K562 (cell line): Measurements from ENCODE around the gene PTGER3. TPM values are rescaled to one million over a fixed set of nuclear protein-coding genes. Genes with fewer than 3 reads are reported as not detected.

Experiments used
- ARID2 ChIP-seq: fragments of 450-650 bp; IDR thresholded peaks from 2 replicates; pipeline ENCODE4 v1.6.1; 2017; ENCODE audit warnings: antibody characterized with exemption, mild to moderate bottlenecking
- ATF1 ChIP-seq, 2 experiments: fragments of 450-650 bp in 1 of 2; IDR thresholded peaks; 2 replicates each; pipeline ENCODE4 v1.6.1; 2016; ENCODE audit warnings: missing compliant biosample characterization in 1 of 2, missing genetic modification characterization in 1 of 2
- CSDE1 ChIP-seq, 2 experiments: fragments of 450-650 bp; IDR thresholded peaks; 2 replicates each; pipeline ENCODE4 v1.6.1; 2016; ENCODE audit warnings: mild to moderate bottlenecking in 1 of 2
- ESRRB ChIP-seq: fragments of 250-450 bp; sonication (Bioruptor Pico); IDR thresholded peaks from 2 replicates; pipeline ENCODE4 v1.5.0; 2020; ENCODE audit warnings: mild to moderate bottlenecking, moderate library complexity, borderline replicate concordance
- FOXM1 ChIP-seq, 2 experiments: fragments of 450-650 bp in 1 of 2; sonication (generic) in 1 of 2; formaldehyde crosslinking in 1 of 2; IDR thresholded peaks; 2 replicates each; pipeline versions ENCODE4 v1.6.1 to v1.9.0; 2017 to 2022; ENCODE audit warnings: low read depth in 2 of 2, mild to moderate bottlenecking in 2 of 2, missing genetic modification reagents in 1 of 2, moderate library complexity in 1 of 2
- GABPB2 ChIP-seq: fragments of 250-450 bp; sonication (Bioruptor Pico); conservative IDR thresholded peaks from 2 replicates; pipeline ENCODE4 v1.5.1; 2021; ENCODE audit warnings: mild to moderate bottlenecking
- HDGF ChIP-seq: fragments of 450-650 bp; IDR thresholded peaks from 2 replicates; pipeline ENCODE4 v1.6.1; 2016
- JUNB ChIP-seq: fragments of 450-650 bp; formaldehyde crosslinking; conservative IDR thresholded peaks from 2 replicates; pipeline ENCODE4 v1.4.0; 2020; ENCODE audit warnings: mild to moderate bottlenecking
- NELFE ChIP-seq: IDR thresholded peaks from 2 replicates; pipeline ENCODE4 v1.6.1; 2011; ENCODE audit warnings: mild to moderate bottlenecking; ENCODE audit not compliant: insufficient read depth, insufficient read length
- NFIC ChIP-seq: fragments of 450-650 bp; IDR thresholded peaks from 2 replicates; pipeline ENCODE4 v1.6.1; 2017; ENCODE audit warnings: mild to moderate bottlenecking, inconsistent platforms
- SIN3B ChIP-seq: fragments of 450-650 bp; IDR thresholded peaks from 2 replicates; pipeline ENCODE4 v1.6.1; 2017; ENCODE audit warnings: low read depth, mild to moderate bottlenecking, moderate library complexity
- SIX5 ChIP-seq, 2 experiments: IDR thresholded peaks; 2 replicates each; pipeline ENCODE4 v1.6.1; 2011; ENCODE audit warnings: low read length in 2 of 2, borderline replicate concordance in 1 of 2, low read depth in 1 of 2, mild to moderate bottlenecking in 1 of 2, moderate library complexity in 1 of 2; ENCODE audit not compliant: insufficient read depth in 1 of 2
- SMARCC2 ChIP-seq: fragments of 450-650 bp; IDR thresholded peaks from 2 replicates; pipeline ENCODE4 v1.6.1; 2017; ENCODE audit warnings: antibody characterized with exemption, moderate library complexity, mild to moderate bottlenecking, low read depth
- SNRNP70 ChIP-seq: fragments of 200-400 bp; formaldehyde crosslinking; optimal IDR thresholded peaks from 2 replicates; pipeline ENCODE3; 2017; ENCODE audit warnings: low read depth, low read length
- ZNF143 ChIP-seq: sonication (generic); formaldehyde crosslinking; IDR thresholded peaks from 2 replicates; pipeline ENCODE4 v1.9.0; 2022; ENCODE audit warnings: mild to moderate bottlenecking, missing genetic modification reagents
- polyA plus RNA-seq, 8 experiments: library from polyadenylated mRNA; depleted of rRNA in 4 of 8; stranded (reverse) in 5 of 8; unstranded in 3 of 8; fragments of >200 nt; fragmentation: Nextera tagmentation in 2 of 8; fragmentation: Illumina TruSeq in 1 of 8; extraction: Ambion mirVana in 2 of 8; extraction: Trizol in 1 of 8; gene quantifications; 2 replicates each; pipeline versions ENCODE4 v1.2.1 to v1.2.3, GENCODE V29; 2011 to 2014; ENCODE audit warnings: inconsistent platforms in 1 of 8, missing spikeins in 1 of 8
- total RNA-seq, 7 experiments: library from RNA; depleted of rRNA in 6 of 7; stranded (reverse); fragments of >200 nt in 6 of 7; fragmentation: Illumina TruSeq in 2 of 7; extraction: Trizol in 2 of 7; gene quantifications; 2 replicates each; pipeline versions ENCODE4 v1.2.1 to v1.2.3, GENCODE V29; 2011 to 2021; ENCODE audit warnings: low replicate concordance in 1 of 7
- TF ChIP-seq, protein P1 (sequence below): fragments of 450-650 bp; IDR thresholded peaks from 2 replicates; pipeline ENCODE4 v1.6.1; 2018; ENCODE audit not compliant: partially characterized antibody
- TF ChIP-seq, protein P2 (sequence below): fragments of 250-450 bp; sonication (Bioruptor Pico); IDR thresholded peaks from 2 replicates; pipeline ENCODE4 v1.8.0; 2022; ENCODE audit warnings: moderate library complexity, mild to moderate bottlenecking, inconsistent platforms
- TF ChIP-seq, protein P3 (sequence below): fragments of 250-450 bp; sonication (Bioruptor Pico); IDR thresholded peaks from 2 replicates; pipeline ENCODE4 v1.9.0; 2021; ENCODE audit warnings: mild to moderate bottlenecking

The PTGER3 gene
- total and polyA plus RNA-seq, 9 of the 15 experiments (the other 6 are each of a cell fraction or from before 2014, with no cell fraction given): 3.8 to 28.5 (median 14.2) TPM

DNA sequence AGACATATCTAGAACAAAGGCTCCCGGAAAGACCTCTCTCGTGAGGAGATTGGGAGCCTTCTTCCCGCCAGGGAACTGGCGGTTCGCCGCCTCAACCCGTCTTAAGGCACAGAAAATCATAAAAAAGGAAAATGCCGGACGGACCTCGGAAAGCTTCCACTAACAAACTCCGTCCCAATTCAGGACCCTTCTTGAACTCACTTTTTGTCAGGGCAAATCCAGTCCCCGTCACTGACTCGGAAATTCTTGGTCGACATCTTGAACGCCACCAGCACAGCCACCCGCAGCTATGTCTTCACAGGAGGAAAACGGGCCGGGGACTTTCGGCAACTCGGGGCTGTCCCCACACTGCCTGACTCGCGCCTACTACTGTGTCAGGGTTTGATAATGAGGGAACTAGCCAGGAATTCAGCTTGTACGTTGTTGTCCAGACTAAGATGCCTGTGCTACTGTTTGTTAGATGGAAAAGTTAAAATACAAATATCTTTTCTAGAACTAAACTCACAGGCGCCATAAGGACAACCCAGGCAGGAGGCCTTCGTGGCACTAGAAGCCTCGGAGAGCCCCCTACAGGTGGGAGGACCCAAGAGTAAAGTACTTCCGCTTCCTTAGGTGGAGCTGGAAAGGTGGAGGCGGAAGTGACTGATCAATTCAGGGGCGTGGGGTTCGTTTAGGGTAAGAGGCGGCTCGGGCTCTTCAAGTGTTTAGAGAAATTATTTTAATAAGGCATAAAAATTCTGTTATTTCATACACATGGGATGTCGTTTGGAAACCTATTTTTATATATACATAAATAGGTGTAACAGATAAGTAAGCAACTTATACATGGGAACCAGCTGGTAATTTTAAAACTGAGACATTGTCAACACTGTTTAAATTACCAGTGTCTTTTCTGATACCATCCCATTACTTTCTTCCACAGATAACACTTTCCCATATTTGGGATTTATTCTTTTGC is 33.4 kb upstream of the PTGER3 start, which contains the start of gene ZRANB2 (continued):
- TF ChIP-seq, protein P1, sequence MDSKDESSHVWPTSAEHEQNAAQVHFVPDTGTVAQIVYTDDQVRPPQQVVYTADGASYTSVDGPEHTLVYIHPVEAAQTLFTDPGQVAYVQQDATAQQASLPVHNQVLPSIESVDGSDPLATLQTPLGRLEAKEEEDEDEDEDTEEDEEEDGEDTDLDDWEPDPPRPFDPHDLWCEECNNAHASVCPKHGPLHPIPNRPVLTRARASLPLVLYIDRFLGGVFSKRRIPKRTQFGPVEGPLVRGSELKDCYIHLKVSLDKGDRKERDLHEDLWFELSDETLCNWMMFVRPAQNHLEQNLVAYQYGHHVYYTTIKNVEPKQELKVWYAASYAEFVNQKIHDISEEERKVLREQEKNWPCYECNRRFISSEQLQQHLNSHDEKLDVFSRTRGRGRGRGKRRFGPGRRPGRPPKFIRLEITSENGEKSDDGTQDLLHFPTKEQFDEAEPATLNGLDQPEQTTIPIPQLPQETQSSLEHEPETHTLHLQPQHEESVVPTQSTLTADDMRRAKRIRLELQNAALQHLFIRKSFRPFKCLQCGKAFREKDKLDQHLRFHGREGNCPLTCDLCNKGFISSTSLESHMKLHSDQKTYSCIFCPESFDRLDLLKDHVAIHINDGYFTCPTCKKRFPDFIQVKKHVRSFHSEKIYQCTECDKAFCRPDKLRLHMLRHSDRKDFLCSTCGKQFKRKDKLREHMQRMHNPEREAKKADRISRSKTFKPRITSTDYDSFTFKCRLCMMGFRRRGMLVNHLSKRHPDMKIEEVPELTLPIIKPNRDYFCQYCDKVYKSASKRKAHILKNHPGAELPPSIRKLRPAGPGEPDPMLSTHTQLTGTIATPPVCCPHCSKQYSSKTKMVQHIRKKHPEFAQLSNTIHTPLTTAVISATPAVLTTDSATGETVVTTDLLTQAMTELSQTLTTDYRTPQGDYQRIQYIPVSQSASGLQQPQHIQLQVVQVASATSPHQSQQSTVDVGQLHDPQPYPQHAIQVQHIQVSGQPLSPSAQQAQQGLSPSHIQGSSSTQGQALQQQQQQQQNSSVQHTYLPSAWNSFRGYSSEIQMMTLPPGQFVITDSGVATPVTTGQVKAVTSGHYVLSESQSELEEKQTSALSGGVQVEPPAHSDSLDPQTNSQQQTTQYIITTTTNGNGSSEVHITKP: no peak
- TF ChIP-seq SIX5 (IDR thresholded peaks at IDR 0.05; ENCODE audit: borderline replicate concordance in 1 of 2, insufficient read depth in 1 of 2, low read depth in 1 of 2, low read length in 2 of 2) (peak in 1 of 2 experiments; percentile 32; a peak in 1 of 4 replicates), SIN3B (peak; percentile 51; the same call in 1 of the 2 replicates), CSDE1 (IDR thresholded peaks at IDR 0.05) (peak in 1 of 2 experiments; percentile 64; a peak in 2 of 4 replicates), HDGF (no peak), GABPB2 (CRISPR knock-in tag) (no peak), ESRRB (no peak), FOXM1 (IDR thresholded peaks at IDR 0.05; ENCODE audit: low read depth) (peak; percentile 73), FOXM1 (CRISPR knock-in tag; IDR thresholded peaks at IDR 0.05; ENCODE audit: low read depth) (no peak), NFIC (no peak; the same call in 1 of the 2 replicates), ARID2 (no peak), ATF1 (CRISPR knock-in tag; IDR thresholded peaks at IDR 0.05) (no peak), ATF1 (tag; IDR thresholded peaks at IDR 0.05) (peak; percentile 86), JUNB (CRISPR knock-in tag) (no peak), ZNF143 (CRISPR knock-in tag) (no peak), NELFE (no peak), SNRNP70 (no peak), SMARCC2 (no peak)
- TF ChIP-seq, protein P2, sequence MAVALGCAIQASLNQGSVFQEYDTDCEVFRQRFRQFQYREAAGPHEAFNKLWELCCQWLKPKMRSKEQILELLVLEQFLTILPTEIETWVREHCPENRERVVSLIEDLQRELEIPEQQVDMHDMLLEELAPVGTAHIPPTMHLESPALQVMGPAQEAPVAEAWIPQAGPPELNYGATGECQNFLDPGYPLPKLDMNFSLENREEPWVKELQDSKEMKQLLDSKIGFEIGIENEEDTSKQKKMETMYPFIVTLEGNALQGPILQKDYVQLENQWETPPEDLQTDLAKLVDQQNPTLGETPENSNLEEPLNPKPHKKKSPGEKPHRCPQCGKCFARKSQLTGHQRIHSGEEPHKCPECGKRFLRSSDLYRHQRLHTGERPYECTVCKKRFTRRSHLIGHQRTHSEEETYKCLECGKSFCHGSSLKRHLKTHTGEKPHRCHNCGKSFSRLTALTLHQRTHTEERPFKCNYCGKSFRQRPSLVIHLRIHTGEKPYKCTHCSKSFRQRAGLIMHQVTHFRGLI (CRISPR knock-in tag): no peak
- TF ChIP-seq, protein P3, sequence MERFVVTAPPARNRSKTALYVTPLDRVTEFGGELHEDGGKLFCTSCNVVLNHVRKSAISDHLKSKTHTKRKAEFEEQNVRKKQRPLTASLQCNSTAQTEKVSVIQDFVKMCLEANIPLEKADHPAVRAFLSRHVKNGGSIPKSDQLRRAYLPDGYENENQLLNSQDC (CRISPR knock-in tag): no peak
